DMS53 treated with DMSO at 0.1 percent for 48 hours (cell line): Measurements from ENCODE around the gene RAB33A.

Experiments
- DNase-seq: peaks from one replicate; lab custom pipeline; 2025; ENCODE audit not compliant: unreplicated experiment; lab: John Stamatoyannopoulos, UW

The RAB33A gene

DNA sequence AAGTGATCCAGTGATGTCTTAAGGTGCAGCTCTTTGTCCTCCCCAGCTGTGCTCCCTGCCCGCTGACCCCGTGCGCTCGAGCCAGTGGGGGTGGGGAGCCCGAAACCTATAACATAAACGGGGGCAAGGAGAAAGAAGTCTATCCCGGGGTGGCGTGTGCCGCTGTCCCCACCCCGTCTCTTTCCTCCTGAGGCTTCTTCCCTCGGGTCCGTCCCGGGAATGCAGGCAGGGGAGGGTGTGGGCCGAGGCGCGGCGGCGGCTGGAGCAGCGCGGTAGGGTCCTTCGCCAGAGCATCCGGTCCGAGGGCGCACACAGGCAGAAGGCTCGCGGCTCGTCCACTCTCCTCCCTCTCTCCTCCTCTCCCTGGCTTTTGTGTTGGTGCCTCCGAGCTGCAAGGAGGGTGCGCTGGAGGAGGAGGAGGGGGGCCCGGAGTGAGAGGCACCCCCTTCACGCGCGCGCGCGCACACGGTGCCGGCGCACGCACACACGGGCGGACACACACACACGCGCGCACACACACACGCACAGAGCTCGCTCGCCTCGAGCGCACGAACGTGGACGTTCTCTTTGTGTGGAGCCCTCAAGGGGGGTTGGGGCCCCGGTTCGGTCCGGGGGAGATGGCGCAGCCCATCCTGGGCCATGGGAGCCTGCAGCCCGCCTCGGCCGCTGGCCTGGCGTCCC is at the start of gene RAB33A:
Gene RAB33A, plus strand, starts transcription at position 517 of the 681 bp plus-strand sequence. Its CDS starts 101 bp downstream, at position 618.
- no peak for DNase-seq

DNA sequence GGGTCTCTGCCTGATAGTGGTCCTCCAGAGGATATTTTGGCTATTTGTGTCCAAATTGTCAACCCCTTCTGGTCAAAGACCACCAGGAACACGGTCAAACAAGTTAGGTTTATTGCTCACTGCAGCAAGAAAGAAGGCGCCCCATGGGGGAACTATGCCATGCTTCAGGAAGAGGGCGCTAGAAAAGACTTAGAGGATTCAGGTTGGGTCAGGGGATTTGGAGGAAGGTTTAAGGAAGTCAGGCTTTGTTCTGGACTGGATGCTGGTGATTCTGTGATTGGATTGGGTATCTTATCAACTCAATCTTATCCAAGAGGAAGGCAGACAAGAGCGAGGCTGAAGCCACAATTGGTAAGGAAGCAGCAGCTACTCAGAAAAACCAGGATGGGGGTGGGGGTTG is 47.2 kb upstream of the RAB33A start:
- DNase-seq: no peak

DNA sequence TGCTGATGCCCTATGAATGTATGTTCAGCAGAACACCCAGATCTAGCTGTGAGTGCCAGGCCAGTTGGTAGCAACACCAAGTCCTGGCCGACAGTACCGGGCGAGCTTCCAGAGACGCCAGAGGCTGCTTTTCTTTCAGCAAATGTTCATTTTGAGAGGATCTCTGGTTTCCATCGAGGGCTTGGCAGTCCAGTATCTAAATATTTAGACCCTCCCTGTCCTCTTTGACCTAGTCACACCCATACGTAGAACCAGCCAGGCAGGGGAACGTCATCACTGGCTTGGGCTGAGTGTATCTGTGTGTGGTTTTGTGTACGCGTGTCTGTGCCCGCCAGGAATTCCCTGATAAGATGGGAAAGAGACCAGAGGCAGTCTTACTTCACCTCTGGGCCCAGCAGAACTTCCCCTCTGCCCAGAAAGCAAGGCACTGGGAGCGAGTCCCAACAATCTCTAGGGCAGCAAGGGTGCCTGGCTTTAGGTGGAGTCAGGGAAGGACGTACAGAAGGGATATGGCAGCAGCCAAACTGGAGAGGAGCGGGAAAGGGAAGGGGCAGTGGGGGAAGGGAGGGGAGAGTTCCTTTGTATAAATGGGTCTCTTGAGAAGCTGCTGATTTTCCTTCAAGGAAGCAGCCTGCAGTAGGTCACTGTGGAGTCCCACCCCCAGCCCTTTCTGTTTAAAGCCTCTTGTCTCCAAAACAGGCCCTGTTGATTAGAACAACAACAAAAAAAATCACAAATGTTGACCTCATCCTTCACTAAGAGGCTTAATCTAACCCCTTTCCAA is 46.5 kb upstream of the RAB33A start:
- DNase-seq: no peak

DNA sequence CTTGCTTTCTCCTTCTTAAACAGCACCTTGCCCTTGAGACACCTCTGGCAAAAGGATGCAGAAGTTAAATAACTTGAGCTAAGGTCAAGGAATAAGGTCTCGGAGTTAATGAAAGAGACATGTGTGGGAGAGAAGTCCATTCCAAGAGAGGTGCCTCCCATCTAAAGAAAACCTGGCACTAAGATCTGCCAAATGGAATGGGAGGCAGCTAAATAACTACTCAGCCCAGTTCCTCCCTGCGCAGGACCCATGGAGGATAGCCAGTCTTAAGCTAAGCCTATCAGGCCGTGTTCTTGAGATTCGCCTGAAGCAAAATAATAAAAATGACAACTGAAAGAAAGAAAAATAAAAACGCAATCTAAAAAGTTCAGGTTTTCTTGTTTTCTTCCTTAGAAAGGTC is 40.8 kb upstream of the RAB33A start:
- no peak for DNase-seq

DNA sequence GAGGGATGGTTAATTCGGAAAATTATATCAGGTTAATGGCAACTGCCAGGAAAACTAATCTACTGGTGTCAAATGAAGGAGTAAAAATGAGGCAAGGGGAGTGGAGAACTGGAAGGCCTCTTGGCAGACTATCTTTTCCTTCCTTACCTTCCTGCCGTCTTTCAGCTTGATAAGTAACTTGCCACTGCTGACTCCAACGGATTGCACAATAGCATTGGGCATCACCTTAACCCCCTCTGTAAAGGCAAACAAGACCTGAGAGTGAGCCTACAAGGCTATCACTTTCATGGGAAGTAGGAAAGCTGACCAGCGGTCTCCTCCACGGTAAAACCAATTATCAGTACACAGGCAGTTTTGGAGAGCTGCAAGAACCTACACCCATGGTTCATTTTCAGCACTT is 35.3 kb upstream of the RAB33A start:
- DNase-seq: no peak

DNA sequence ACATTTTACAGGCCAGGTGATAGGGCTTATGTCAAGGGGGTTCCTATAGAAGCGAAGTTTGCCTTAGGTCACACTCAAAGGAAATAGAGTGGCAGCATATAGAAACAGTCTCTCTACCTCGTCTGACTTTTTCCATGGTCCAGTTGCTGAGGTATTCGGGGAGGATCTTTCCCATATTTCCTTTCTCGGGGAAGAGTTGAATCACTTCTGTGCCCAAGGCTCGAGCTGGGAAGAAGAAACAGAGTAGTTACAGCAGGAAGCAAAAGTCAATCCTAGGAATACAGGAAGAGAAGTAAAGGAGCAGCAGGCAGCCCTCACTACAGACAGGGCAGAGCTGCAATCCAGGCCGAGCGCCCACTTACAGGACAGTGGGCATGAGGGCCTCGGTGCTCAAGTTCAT is 34.8 kb upstream of the RAB33A start:
- DNase-seq: no peak

DNA sequence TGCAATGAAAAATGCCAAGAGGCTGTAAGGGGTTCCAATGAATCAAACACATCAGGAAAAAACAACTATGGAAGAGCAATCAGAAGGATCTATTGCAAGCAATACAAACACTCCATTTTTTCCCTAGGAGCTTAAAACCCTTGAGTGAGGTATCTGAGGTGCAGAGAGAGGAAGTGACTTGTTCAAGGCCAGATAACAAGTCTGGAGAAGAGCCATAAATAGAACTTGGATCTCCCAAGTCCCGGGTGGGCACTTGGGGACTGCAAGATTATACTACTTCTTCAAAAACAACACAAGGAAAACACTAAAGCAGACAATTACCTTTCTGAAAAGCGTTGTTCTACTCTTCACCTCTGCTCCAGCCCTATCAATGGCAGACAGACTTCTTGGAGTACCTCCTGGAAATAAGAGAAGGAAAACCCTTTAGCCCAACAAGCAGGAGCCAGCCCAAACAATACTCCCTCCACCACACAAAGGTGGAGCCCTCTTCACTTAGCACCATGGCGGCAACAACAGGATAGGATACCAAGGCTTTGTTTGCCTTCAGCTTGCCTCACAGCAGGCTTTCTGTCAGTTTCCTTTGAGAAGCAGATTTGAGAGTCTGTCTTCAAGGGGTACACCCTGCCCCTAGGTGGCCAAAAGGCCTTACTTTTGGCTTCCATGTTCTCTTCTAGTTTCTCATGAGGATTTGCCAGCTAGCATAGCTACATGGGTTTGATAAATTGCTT is 32.1 kb upstream of the RAB33A start:
- DNase-seq: no peak

DNA sequence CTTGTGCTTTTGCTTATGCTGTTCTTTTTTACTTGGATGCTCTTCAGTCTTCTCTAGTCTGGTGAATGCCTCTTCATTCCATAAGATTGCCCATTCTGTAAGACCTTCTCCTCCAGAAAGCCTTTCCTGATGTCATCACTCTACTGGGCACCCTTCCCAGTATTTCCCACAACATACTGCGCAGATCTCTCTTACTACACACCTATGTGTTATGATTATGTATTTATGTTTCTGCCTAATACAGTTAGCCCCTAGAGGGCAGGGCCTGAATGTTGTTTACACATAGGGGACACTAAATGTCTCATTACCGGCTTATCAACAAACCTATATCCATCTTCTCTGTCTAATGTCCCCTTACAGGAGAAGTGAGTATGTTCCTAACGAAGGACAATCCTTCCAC is 27.3 kb upstream of the RAB33A start:
- no peak for DNase-seq

DNA sequence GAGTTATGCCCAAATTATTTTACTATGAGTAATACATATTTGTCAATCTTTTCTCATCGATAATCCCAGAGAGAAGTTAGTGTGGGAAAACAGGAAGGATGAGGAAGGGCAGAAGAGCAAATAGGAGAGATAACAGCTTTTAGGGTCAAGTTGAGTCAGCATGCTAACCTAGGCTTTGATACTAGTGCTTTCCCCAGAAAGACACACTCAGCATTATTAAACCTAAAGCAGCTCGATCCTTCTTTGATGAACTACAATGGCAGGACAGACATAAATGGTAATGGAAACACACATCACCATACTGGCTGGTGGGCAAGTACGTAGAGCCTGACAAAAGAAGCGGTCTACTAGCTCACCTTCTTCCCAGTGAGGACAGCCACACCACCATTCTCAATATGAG is 26.6 kb upstream of the RAB33A start:
- no peak for DNase-seq

DNA sequence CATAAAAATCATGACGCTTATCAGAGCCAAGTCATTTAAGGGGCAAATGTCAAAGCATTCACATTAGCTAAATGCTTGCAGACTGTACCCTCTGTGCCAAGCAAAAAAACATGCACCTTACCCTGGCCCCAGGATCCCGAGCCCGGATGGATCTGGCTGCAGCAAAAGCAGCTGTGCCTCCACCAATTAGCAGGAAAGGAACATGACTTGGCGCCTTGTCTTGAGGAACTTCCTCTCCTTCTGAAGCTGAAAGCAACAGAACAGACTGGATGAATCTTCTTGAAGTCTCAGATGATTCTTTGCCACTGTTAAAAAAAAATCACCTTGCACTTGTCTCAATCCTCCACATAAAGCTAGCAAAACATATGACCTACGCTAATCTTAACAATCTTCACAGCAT is 24.1 kb upstream of the RAB33A start:
- no peak for DNase-seq

DNA sequence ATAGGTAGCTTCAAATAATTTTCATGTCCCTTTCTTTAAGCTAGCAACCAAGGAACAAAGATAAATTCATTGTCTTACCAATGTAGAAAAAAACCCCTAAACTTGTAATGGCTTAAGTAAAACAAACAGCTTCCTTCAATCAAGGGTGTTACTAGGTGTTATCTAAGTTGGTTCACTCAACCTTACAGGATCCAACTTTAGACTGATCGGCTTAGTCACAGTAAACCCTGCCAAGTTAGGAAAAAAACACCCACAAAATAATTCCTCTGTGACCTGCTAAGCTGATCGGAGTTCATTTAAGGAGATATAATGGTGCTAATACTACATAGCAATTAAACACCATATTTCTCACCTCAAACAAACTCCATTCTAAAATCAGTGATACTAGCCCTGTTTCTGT is 16.2 kb upstream of the RAB33A start:
- no peak for DNase-seq

DNA sequence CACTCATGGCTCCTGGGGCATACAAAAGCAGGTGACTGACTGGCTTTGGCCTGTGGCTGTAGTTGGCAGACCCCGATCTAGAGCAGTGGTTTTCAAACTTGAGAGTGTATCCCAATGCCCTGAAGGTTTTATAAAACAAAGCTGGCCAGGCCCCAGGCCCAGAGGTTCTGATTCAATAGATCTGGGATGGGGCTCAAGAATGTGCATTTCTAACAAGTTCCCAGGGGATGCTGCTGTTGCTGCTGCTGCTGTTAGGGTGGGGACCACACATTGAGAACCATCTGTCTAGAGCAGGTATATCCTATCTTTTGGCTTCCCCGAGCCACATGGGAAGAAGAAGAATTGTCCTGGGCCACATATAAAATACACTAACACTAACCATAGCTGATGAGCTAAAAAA is 13.5 kb upstream of the RAB33A start:
- no peak for DNase-seq

DNA sequence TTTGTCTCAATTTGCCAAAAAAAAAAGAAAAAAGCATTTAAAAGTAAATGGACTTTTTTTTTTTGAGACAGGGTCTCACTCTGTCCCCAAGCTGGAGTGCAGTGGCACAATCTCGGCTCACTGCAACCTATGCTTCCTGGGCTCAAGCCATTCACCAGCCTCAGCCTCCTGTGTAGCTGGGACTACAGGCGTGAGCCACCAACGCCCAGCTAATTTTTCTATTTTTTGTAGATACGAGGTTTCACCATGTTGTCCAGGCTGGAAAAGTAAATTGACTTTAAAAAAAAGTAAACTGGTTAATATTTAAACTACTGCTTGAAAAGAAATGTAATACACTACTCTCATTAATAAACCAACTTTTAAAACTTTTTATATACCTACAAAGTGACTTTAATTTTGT is 12.0 kb upstream of the RAB33A start:
- no peak for DNase-seq

DNA sequence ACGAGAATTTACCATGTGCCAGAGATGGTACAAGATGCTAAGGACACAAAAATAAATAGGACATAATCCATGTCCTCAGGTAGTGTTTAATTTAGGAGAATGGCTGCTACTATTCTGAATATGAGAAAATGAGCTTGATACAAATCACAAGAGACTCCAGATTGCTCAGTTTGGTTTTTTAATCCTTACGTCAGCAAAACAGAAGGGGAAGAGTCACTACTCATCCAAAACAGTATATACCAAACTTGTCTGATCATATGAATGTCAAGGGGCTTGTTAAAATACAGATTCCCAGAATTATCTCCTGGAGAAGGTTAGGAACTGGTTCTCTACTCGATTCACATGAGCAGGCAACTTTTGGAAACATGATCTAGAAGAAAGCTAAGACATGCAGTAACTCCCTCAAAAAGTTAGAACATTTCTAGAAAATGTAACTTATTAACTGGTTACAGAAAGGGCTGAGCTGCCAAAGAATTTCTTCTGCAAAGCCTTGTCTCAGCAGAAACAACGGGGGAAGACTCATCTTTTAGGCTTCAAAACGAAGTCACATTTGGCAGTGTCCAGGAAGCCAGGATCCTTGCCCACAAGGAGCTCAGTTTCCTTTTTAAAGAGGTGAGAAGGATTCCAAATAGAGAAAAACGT is 9.5 kb upstream of the RAB33A start:
- DNase-seq: no peak

DNA sequence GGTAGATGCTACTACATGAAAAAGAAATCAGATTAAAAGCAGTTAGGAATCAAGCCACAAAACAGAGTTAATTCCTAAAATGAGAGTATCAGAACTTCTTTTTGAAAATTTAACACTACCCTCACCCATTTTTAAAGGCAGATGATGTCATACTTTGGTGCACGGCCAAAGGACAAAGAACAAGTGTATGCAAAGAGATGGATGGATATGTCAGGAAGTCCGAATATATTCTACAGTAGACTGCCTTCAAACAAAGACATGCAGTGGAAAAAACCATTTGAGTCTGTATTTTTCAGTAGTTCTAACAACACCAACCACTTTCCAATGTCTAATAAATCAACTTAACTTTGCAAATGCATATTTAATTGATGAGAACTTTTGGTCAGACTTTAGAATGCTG is 8.4 kb upstream of the RAB33A start:
- DNase-seq: no peak

DNA sequence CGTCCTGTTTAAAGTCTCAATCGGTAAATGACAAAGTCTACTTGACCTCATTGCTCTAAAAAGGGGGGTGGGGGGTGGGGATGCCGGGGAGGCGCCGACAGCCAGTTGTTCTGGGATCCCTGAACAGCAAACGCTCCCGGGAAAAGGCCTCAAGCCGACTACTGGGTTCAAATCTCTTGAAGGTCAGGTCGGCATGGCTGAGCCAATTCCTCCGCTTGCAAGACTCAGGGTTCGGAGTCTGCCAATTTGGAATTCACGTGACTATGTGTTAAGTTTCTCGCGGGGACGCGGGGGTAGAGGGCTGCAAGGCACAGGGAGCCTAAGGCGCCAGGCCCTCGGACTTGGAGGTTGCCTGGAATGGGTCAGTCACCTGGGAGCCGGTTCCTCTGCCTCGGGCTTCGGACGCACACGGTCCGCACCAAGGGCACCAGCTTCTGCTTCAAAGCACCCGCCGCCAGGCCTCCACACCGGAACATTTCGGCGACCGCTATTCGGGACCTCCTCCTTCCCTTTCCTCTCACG is 6.5 kb upstream of the RAB33A start:
- no peak for DNase-seq

DNA sequence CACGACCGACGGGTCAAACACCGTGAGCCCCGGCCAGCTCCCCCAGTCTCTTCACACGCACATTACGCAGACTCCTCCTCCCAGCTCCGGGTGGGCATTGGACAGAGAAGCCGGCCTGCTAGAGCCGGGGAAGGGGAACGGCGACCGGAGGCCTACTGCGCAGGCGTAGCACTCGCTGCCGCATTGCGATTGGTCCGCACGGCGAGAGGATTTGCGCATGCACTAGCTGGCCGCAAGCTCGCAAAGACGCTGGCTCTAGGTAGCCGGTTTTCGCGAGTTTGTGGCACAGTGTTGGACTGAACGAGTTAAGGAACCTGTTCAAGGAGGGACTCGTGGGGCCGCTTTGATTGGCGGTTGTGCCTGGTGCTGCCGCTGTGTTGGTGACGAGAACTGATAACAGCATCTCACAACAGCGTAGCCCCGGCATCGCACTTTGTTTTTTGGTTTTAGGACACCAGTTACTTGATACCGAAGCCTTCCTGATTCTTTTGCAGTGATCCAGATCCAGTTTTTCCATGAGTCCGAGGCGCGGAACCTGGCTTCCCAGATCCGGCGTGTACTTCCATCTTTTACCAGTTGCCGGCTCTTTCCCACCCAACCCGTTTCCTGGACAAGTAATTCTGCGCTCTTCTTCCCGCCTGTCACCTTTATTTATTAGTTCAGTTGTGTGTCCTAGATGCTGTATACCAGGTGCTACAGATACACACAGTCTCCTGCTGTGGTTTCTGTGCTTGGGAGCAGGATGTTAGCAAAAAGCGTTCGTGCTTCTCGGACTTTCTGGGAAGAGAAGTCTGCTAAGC is 5.9 kb upstream of the RAB33A start, which contains the start of gene AIFM1:
Gene AIFM1, minus strand, starts transcription at position 139 of the 800 bp plus-strand sequence. CDS start 185 bp downstream, outside the sequence.
- DNase-seq: peak; percentile 90

DNA sequence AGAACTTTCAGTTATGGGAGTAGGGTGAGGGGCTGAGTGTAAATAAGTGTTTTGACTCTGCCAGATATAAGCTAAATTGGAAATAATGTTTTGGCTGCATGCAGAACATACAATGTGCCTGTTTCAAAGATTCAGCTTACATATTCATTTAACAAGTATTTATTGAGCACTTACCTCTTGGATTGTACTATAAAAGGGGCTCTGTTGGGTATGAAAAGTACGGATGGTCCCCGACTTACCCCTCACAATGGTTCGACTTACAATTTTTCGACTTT is 5.3 kb upstream of the RAB33A start:
- no peak for DNase-seq

DNA sequence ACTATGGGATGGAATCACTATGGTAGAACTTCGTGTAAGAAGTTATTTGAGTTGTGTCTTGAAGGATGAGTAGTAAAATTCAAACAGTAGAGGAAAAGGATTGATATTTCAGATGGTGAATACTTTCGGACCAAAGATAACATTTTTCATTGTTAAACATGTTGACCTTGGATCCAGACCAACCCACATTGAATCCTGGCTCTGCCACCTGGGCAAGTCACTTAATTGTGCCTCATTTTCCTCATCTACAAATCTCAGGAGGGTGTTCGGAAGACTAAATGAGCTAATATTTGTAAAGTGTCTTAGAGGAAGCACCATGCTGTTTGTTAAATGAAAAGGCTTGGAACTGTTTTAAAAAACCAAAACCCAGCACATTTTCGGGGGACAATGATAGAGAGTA is 4.7 kb upstream of the RAB33A start:
- DNase-seq: no peak

DNA sequence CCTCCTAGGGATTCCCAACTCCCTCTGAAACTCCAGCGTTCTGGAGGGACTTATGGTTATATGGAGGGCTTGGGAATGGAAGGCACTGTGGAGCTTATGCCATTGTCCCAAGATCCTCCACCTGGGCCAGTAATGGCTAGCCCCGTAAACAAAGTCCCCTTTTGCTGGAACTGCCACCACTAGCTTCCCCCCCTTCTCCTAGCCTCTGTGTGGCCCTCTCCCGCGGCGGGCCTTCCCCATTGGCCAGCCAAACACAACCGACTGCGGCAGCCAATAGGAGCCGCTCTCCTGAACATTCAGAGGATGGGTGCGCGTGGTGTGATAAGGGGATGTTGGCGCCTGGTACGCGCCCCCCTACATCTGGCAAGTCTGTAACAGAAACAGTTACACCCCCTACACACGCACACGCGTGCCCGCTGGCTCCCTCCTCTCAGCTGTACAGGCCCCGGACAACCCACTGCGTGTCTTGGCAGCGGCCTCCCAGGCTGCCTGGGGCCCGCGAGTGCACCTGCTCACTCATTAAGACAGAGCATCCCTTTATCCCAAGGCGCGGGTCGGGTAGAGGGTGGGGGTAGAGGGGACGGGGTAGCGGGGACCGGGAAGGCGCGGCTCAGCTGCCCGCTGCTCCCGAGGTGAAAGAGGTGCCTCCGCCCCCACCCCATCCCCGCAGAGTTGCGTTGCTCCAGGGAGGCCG is 863 bp upstream of the RAB33A start:
- peak; percentile 30 for DNase-seq
